ENCODE results near the gene MYO9B. TPM values are rescaled to one million over a fixed set of nuclear protein-coding genes. Genes with fewer than 3 reads are reported as not detected.

MYO9B gene
- polyA plus RNA-seq, 1 donor = 64.1 TPM

DNA sequence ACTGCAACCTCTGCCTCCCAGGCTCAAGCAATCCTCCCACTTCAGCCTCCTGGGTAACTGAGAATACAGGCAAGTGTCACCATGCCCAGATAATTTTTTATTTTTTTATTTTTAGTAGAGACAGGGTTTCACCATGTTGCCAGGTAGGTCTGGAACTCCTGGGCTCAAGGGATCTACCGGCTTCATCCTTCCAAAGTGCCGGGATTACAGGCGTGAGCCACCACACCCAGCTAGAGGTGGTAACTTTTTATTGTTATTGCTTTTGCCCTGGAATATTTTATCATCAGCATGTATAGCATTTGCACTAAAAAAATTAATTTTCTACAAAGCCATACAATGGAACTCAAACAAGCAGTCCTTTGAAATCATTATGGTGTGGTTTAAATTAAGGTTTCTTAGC is 14.4 kb upstream of the MYO9B start:
- no peak for DNase-seq

DNA sequence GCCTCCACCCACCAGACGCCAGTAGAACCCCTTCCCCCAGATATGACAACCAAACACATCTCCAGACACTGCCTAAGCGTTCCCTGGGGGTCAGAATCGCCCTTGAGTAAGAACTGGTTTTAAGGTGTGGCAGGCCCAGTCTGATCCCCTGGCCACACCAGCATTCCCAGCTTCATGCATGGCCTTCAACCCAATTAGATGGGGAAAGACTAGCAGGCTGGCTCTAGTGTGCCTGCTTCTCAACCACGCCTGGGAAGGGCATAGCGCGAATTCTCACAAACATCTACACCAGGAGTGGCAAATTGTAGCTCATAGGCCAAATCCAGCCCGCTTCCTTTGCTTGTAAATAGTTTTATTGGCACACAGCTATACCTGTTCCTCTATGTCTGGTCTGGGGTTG is 13.9 kb upstream of the MYO9B start:
- no peak for DNase-seq

DNA sequence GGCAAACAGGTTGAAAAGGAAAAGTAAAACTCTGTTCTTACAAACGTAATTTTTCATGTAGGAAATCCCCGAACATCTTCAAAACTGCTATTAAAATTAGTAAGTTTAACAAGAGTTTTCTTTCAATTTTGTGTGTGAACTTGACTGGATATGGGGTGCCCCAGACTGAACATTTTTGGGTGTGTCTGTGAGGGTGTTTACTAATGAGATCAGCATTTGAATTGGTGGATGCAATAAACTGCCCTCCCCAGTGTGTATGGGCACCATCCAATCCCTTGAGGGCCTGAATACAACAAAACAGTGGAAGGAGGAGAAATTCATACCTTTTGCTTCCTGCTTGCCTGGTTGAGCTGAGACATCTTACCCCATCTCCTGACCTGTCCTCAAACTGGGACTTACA is 12.1 kb upstream of the MYO9B start:
- DNase-seq = no peak

DNA sequence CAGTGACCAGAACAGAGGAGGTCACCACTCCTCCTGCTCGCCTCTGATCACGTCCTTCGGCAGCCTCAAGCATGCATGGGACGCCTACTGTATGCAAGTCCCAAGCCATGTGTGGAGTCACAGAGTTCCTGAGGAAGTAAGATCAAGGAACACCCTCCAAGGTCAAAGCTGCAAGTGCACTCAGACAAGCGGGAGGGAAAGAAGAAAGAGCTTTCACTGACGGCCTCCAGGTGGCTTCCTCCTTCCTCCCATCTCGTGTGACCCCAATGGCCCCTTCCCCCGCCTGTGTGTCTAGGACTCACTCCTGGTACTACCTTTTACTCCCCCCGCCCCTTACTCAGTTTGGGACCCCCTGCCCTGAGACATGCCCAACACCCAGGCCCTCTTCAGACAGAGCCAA is 6.4 kb upstream of the MYO9B start:
- DNase-seq = no peak

DNA sequence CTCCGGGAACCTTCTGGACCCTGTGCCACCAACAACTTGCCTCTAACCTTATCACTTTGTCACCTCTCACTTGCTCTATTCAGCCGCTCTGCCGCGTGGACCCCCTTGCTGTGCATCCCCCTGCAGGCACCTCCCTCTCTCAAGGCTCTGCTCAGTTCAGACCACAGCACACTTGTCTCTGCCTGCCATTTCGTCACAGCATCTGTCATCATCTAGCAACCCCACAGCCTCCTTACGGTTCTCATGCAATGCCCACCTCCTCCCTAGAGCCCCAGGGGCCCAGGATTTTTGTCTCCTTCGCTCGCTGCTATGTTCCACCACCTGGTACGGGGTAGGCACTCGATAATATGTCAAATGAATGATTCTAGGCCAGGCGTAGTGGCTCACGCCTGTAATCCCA is 5.2 kb upstream of the MYO9B start:
- DNase-seq = no peak

DNA sequence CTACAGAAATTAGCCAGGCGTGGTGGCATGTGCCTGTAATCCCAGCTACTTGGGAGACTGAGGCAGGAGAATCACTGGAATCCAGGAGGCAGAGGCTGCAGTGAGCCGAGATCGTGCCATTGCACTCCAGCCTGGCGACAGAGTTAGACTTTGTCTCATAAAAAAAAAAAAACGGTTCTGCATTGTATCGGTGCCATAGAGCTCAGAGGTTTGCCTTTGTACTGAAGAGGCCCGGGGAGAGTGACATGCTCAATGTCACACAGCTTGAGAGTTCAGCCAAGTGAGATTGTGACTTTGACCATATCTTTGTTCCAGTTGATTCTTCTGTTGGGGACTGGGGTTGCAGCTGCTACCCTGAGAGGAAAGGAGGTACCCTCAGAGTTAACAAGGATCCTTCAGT is 4.7 kb upstream of the MYO9B start:
- no peak for DNase-seq

DNA sequence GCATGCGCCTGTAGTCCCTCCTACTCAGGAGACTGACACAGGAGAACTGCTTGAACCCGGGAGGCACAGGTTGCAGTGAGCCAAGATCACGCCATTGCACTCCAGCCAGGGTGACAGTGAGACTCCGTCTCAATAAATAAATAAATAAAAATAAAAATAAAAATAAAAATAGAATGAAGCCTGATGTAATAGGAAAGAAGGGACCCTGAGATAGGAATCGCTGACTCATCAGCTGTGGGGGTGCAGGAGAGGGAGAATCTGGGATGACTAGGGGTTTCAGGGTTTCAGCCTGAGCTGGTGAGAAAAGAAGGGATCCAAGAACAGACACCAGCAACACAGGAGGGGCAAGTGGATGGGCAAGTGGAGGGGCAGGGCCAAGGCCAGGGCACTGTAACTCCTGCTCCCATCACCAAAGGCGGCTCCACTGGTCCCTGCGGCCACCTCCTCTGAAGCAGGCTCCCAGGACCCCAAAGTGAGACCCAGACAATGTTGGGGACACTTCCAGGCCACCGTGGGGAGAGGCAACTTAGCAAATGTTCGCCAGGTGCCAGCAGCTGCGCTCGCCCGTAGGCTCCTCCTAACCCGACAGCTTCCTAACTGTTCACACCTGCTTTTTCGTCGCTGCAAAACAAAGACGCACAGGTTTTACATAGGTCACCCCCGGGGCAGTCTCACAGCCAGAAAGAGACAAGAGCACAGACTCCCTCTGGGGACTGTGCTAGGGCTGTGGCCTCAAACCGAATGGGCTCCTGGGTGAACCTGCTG is 1.5 kb upstream of the MYO9B start:
- no peak for DNase-seq

DNA sequence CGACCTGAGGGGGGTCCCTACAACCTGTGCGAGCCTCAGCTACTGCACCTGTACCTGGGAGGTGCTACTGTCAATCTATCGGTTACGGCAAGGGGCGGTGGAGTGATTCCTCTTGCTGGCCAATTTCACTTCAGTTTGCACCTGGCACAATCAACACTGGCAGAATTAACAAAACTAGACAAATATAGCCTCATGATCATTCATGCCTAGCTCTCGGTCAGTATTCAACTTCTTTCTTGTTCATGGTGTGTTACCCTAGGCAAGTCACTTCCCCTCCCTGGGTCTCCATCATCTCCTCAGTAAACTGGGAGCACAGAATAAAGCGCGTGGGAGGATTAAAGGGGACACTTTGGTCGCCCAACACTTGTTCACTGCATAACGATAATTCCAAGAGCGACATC is 943 bp upstream of the MYO9B start:
- DNase-seq = no peak

DNA sequence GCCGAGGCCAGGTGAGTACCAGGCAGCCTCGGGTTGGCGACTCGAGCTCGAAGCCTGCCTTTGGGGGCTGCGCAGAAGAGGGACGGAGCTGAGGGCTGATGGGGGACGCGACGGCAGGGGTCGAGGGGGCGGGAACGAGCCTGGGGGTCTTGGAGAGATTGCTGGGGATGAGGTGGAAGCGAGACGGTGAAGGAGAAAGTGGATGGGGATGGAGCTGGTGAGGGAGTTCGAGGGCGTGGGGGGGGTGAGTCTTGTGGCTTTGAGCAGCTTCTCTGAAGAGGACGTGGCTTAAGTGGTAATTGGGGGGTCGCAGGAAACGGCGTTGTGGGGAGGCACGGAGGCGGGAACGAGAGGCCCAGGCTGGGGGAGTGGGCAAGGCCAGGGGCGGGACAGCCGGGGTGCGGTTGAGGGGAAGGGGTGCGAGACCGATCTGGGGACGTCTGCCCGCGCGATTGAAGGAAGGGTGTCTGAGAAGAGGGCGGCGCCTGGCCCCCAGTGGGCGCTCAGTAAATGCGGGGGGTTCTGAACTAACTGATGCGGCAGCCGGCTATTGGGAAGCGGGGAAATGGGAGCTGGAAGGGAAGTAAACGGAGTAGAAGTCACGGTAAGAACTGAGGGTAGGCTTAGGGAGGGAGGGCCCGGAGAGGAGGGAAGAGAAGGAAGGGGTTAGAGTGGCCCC is 426 bp downstream of the MYO9B start:
- DNase-seq = no peak

DNA sequence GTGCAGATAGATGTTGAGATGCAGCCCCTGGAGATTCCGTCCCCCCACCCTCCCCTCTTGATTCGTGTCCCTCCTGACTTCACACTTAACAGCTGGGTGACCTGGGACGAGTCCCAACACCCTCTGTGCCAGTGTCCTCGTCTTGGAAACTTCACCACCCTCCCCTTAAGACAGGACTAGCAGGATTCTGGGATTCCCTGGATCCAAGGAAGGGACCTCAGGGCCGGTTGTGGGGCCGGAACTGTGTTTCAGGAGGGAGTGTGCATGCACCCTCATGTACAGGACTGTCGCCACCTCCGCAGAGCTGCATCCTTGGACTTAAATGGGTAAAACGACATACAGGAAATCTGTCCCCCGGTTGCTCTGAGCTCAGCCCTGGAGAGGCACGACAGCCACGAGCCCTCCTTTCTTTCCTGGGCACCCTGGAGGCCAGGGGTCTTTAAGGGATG is 990 bp downstream of the MYO9B start:
- no peak for DNase-seq

DNA sequence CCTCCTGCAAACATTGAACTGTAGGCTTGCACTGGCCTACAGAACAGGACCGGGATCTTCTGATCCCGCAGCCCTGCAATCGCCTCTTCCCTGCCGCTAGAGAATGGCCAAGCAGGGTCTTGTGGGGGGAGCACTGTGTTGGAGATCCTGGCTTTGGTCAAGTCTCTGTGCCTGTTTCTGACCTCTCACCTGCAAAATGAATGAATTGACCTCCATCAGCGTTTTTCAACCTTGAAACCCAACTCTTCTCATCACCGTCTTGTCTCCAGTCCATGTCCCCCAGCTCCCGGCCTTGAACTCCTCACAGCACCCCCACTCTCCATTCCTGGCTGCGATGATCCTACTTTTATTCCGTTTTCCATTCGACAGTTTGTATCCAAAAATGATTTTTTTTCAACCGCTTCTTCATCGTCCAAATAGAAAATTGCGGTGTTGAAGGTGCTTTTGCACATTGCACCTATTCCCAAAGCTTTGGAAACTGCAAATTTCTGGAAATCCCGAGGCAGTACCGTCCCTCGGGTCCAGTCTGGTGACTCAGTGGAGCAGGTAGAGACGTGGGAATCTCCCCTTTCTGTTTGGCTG is 2.0 kb downstream of the MYO9B start:
- DNase-seq = no peak

DNA sequence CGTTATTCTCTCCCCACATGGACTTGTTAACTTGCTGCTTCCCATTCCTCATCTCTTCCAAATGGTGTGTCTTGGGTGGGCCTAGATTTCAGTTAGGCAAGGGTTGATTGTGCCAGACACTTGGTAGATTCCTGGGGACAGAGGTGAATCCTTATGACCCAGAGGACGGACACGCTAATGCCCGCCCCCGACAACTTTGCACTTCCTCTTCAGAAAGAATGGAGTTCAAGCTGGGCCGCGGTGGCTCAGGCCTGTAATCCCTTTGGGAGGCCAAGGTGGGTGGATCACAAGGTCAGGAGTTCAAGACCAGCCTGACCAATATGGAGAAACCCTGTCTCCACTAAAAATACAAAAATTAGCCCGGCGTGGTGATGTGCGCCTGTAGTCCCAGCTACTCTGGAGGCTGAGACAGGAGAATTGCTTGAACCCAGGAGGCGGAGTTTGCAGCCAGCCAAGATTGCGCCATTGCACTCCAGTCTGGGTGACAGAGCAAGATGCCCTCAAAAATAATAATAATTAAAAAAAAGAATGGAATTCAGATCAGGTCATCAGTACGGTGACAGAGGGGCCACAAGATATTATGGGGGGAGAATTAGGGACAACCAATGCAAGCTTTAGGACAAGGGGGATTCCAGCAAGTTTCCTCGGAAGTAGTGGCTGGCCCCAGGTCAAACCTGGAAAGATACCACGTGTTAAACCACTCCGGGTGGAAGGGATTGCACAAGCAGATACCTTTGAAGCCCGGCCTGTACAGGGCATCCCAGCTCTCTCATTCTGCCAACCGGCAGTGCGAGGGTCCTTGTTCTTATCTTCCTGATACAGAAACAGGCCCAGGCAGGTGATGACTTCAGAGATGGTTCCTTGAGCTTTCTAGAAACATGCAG is 2.7 kb downstream of the MYO9B start:
- no peak for DNase-seq

DNA sequence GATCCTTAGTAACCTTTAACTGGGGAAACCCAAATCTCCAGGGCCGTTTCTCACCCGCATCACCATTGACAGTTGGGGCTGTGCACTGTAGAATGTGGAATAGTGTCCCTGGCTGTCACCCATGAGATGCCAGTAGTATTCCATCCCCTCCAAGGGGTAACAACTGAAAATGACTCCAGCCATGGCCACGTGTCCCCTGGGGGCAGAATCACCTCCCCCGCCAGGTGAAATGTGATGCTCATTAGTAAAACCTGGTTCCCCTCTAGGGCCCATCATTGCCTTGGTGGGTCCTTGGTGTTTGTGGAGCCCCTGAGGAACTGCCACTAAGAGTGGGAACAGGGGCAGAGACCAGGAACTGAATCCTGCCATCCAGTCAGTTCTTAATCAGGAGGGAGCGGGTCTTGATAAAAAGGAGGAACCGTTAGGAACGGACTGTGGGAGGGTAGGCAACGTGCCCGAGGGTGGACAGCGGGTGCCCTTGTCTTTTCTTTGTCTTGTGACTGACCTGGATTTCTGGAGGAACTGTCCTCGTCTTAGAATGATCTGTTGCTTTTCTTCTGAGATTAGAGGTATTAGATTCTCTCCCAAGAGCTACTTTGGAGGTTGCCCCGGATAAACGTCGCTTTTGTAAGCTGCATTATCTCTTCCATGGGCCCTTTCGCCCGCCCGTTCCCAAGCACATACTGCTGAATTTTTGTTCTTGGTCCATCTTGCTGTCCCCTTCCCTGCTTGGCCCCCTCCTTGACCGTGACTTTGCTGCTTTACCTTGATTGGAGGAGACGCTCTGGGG is 3.5 kb downstream of the MYO9B start:
- DNase-seq = no peak

DNA sequence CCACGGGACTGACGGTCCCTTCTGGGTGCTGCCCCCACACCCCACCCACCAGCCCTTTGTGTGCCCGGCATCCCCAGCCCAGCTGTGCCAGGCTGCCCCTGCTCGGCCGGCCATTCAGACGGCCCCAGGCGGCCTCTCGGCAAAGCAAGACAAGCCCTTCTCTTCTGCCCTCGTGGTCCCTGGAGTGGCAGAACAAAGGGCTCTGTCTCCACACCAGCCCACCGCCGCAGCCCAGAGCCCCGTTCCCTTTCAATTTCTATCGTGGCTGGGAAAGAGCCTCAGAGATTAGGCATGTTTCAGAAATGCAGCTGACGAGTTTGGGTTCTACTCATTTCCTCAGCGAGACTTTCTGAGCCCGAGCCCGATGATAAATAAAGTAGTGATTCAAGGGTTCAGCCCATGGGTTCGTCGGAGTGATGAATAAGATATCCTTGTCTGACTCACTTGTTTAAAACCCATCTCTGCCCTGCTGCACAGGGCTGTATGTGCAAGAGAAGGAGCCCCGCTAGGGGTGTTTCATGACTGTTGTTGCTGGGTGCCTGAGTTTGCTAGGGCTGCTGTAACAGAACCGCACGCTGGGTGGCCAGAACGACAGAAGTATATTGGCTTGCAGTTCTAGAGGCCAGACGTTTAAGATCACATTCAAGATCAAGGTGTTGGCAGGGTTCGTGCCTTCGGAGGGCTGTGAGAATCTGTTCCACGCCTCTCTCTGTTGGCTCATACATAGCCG is 4.3 kb downstream of the MYO9B start:
- DNase-seq = peak; percentile 42

DNA sequence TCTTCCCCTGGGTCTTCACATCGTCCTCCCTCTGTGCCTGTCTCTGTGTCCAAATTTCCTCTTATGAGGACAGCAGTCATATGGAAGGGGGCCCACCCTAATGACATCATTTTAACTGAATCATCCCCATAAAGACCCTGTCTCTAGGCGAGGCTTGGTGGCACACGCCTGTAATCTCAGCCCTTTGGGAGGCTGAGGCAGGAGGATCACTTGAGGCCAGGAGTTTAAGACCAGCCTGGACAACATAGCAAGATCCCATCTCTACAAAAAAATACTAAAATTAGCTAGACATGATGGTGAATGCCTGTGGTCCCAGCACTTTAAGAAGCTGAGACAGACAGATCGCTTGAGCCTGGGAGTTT is 4.8 kb downstream of the MYO9B start:
- no peak for DNase-seq

DNA sequence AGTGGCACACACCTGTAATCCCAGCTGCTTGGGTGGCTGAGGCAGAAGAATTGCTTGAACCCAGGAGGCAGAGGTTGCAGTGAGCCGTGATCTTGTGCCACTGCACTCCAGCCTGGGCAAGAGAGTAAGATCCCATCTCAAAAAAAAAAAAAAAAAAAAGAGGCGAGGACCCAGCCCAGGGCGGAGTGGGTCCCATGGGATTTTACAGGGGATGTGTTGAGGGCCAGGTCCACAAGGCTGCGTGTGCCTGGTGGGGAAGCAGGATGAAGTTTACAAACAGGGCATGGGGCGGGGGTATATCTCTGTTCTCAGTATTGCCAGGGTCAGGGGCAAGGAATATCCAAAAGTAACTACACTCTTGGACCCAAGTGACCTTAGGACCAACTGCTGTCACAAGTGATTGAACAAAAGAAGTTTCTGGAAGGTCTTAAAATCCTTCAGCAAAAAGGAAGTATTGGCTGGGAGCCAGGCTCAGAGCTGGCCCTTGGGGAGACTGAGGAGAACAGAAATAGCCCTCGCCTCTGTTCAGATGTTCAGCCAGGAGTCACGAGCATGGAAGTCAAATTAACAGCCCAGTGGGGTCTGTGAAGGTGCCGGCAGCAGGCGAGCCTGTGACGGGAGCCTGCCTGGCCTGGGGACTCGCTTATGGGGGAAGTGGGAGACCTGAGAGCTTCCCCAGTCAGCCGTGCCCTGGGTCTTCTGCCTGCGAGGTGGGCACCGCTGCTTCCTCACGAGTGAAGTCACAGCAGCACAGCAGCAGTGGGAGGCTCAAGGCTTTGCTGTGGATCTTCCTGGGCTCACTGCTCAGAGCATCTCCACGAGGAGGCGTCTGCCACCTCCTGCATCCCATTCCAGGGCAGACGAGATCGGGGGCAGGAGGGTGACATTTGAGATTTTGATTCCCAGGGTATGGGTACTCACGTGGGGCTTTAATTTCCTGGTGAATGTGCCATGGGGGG is 6.4 kb downstream of the MYO9B start:
- DNase-seq = no peak

DNA sequence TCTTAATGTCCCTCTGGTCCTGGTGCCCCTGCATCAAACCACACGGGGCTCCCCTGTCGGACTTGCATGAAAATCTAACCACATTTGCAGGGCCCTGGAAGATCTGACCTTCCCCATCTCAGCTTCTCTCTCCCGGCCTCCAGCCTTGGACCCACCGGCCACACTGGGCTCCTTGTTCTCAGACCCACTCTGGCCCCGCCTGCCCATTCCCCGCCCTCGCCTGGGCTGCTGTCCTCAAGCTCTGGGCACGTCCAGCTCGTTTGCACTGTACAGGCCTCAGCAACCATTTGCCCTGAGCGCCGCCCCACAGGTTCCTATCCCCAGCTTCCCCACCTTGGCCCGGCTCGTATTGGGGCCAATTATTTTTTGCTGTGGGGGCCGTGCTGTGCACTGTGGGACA is 10.5 kb downstream of the MYO9B start:
- no peak for DNase-seq

DNA sequence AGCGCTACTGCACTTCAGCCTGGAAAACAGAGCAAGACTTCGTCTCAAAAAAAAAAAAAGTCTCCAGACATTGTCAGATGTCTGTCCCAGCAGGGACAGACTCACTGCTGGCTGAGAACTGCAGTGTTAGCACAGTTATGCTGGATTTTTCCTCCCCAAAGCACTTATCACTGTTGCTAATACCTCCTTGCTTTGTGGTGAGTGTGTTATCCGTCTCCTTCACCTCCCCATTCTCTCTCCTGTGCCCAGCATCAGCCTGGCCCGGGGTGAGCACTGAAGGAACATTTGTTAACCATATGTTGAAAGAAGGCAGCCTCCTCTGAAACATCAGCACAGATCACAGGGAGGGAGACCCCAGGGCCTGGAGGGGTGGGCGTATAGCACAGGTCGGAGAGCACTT is 11.3 kb downstream of the MYO9B start:
- no peak for DNase-seq

DNA sequence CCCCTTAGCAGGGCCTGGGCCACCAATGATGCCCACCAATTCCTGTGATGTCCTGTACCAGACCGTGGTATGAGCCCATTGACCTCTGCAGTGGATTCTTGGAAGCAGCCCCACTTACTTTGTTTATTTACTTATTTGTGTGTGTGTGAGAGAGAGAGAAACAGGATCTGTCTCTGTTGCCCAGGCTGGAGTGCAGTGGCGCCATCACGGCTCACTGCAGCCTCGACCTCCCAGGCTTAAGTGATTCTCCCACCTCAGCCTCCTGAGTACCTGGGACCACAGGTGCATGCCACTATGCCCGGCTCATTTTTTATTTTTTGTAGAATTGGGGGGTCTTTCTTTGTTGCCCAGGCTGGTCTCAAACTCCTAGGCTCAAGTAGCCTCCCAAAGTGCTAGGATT is 13.0 kb downstream of the MYO9B start:
- DNase-seq = no peak

DNA sequence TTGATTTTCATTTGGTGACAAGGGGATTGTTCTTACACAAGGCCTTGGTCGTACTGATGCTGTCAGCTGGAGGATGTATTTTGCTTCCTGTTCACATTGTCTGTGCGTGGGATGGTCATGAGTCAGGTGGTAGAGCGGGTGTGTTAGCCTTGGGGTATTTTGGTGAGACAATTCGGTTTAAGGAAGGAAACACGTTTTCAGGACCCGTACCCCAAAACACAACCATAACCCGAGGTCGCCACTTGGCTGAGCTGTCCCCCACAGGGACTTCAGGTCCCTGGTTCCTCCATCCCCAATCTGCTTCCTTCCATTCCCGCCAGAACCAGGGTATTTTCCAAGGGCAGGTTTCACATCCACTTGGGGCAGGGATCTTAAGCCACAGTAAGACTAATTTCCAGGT is 15.0 kb downstream of the MYO9B start:
- DNase-seq = no peak

All from left kidney (tissue), 2 donors.